G401 (cell line): Measurements from ENCODE around the gene PITX2. TPM values are rescaled to one million over a fixed set of nuclear protein-coding genes. Genes with fewer than 3 reads are reported as not detected.

Source experiments
- DNase-seq: peaks from one replicate; pipeline ENCODE4 v3.0.0-alpha.2; 2015; ENCODE audit warnings: low spot score
- in situ Hi-C: cut with HindIII; loops from 2 replicates; pipeline ENCODE4 v1.10.0; 2016; ENCODE audit warnings: low sequenced_read_pairs, mixed read lengths
- total RNA-seq: library from RNA; depleted of rRNA; stranded (reverse); fragments of >200 nt; shearing (Covaris generic); gene quantifications from 2 replicates; pipeline ENCODE4 v1.2.3, GENCODE V29; 2014

Gene PITX2
- total RNA-seq, 1 experiment from 2014 or later: not detected

- no peak for DNase-seq
- in situ Hi-C loops: no loop called here
Measured at GRCh38 chr4:110615353-110616237, 7.3 kb downstream of the PITX2 start.

GRCh38 chr4:110614976-110615352 is 7.9 kb downstream of the PITX2 start:
- DNase-seq: no peak
- in situ Hi-C loops: no loop called here

- DNase-seq: no peak
- in situ Hi-C loops: no loop called here
Measured at GRCh38 chr4:110614173-110614963, 8.5 kb downstream of the PITX2 start.

GRCh38 chr4:110613745-110614144 is 9.1 kb downstream of the PITX2 start:
- in situ Hi-C loops: no loop called here
- DNase-seq: no peak

- in situ Hi-C loops: no loop called here
- no peak for DNase-seq
Measured at GRCh38 chr4:110612631-110613269, 10.1 kb downstream of the PITX2 start.

GRCh38 chr4:110611968-110612447 is 10.9 kb downstream of the PITX2 start:
- DNase-seq: no peak
- in situ Hi-C loops: no loop called here

GRCh38 chr4:110610940-110611831 is 11.7 kb downstream of the PITX2 start:
- in situ Hi-C loops: no loop called here

GRCh38 chr4:110610620-110610939 is 12.3 kb downstream of the PITX2 start:
- in situ Hi-C loops: no loop called here
- no peak for DNase-seq

More at GRCh38 chr4:110610940-110611831, 11.7 kb downstream of the PITX2 start:
- no peak for DNase-seq

- in situ Hi-C loops: no loop called here
- no peak for DNase-seq
Measured at GRCh38 chr4:110609044-110609750, 13.7 kb downstream of the PITX2 start.

GRCh38 chr4:110605077-110605476 is 17.8 kb downstream of the PITX2 start:
- DNase-seq: no peak
- in situ Hi-C loops: no loop called here

GRCh38 chr4:110602061-110602460 is 20.8 kb downstream of the PITX2 start:
- no peak for DNase-seq
- in situ Hi-C loops: no loop called here

- no peak for DNase-seq
- in situ Hi-C loops: no loop called here
Measured at GRCh38 chr4:110597582-110597981, 25.3 kb downstream of the PITX2 start.

GRCh38 chr4:110596431-110596830 is 26.4 kb downstream of the PITX2 start:
- in situ Hi-C loops: no loop called here
- DNase-seq: no peak

GRCh38 chr4:110595583-110595982 is 27.3 kb downstream of the PITX2 start:
- DNase-seq: no peak
- in situ Hi-C loops: no loop called here

GRCh38 chr4:110589297-110589696 is 33.6 kb downstream of the PITX2 start:
- DNase-seq: no peak
- in situ Hi-C loops: no loop called here

GRCh38 chr4:110587666-110588285 is 35.1 kb downstream of the PITX2 start:
- no peak for DNase-seq
- in situ Hi-C loops: no loop called here

- peak; percentile 19 for DNase-seq
- in situ Hi-C loops: no loop called here
Measured at GRCh38 chr4:110586131-110586850, 36.6 kb downstream of the PITX2 start.
